Measurements from ENCODE around the gene DLGAP4. TPM values are rescaled to one million over a fixed set of nuclear protein-coding genes. Genes with fewer than 3 reads are reported as not detected.

The DLGAP4 gene
- total RNA-seq, 5 donors from 2014 or later (not counting 1 experiment from before 2014, with no cell fraction given), result 36.4 to 54.4 (median 43.9) TPM

DNA sequence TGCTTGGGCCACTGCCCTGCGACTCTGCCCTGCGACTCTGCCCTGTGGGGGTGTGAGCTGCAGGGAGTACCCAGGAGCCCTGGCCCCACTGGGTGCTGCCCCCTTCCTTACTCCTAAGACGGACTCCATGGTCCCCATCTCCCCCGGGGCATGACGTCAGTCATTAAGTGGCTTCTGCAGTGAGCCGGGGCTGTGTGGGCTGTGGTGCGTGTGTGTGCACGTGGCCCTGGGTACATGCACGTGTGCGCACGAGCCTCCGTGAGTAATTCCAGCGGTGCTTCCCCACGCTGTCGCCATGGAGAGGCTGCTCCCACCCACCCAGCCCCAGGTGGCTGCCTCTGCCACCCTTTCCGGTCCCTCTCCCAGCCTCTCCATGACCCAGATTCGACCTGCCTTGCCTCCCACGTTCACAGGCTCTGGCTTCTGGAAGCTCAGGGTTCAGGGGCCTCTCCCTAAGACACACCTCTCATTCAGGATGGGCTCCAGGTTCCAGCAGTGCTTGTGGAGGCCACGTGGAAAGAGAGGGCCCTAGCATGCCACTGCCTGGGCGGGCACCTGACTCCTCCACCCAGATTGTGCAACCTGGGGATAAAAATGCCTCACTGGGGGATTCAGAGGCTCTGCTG lies 88.3 kb downstream of the DLGAP4 start:
- H3K9me3 Mint-ChIP-seq, result no peaks in the 10 kb centered on the region

DNA sequence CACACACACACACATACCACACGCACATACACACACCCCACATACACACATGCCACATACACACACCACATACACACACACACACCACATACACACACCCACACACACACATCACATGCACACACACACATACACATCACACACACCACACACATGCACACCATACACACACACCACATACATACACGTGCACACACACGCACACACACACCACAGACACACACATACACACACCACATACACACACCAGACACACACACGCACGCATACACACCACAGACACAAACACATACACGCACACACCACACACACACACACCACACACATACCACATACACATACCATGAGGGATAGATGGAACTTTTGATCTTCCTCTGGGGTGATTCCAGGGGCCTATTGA lies 90.2 kb downstream of the DLGAP4 start:
- POLR2A ChIA-PET, result interaction anchor here in 1 of 2 donors (0.6 kb wide), 1 partner anchor 750 kb away, joined by 7 read pairs; no protein-coding TSS in a partner anchor
- no peak for ATAC-seq (replicated peaks in 1 of 4)
- Histone ChIP-seq H3K9me3 (no peaks in the 10 kb centered on the region), H3K27me3 (replicated peaks in 1 of 2; ENCODE audit: control insufficient read depth in 2 of 2, extremely low read depth in 1 of 2, insufficient read depth in 2 of 2, low read length in 1 of 2) (peaks cover 0 to 41% of the 10 kb centered on the region in 2 experiments), H3K36me3 (ENCODE audit: control insufficient read depth in 2 of 2, extremely low read depth in 1 of 2, insufficient read depth in 1 of 2, low read length in 1 of 2) (no peaks in the 10 kb centered on the region), H3K4me3 (ENCODE audit: control insufficient read depth in 1 of 2, extremely low read depth in 1 of 2, low read length in 1 of 2) (no peak overlapping the region), H3K4me1 (ENCODE audit: control insufficient read depth in 1 of 2, extremely low read depth in 1 of 2, insufficient read depth in 2 of 2, low read length in 2 of 2) (peaks cover 0 to 2% of the 10 kb centered on the region in 2 experiments), H3K27ac (ENCODE audit: low read length) (no peak overlapping the region)
- H3K27me3 Mint-ChIP-seq, result peaks cover 21 to 22% of the 10 kb centered on the region in 2 donors
- CTCF ChIA-PET, result interaction anchor here in 1 of 2 donors (0.6 kb wide), 1 partner anchor 238 kb away, joined by 3 read pairs; no protein-coding TSS in a partner anchor
- peaks cover 0 to 6% (median 4%) of the 10 kb centered on the region in 3 donors for H3K4me1 Mint-ChIP-seq
- no peak overlapping the region for H3K27ac Mint-ChIP-seq
- no peaks in the 10 kb centered on the region for H3K36me3 Mint-ChIP-seq
- 98% methylated on average over 6 of the region's 6 CpGs for WGBS (ENCODE audit: insufficient coverage)
- H3K9me3 Mint-ChIP-seq, result no peaks in the 10 kb centered on the region
- DNase-seq, result no peak
- H3K4me3 Mint-ChIP-seq, result no peak overlapping the region

More for the DNA sequence above, 88.3 kb downstream of the DLGAP4 start:
- Mint-ChIP-seq H3K27ac (no peak overlapping the region), H3K4me3 (no peak overlapping the region), H3K27me3 (peaks cover 10 to 13% of the 10 kb centered on the region in 2 donors), H3K36me3 (no peaks in the 10 kb centered on the region), H3K4me1 (no peaks in the 10 kb centered on the region)
- peaks cover 0 to 40% of the 10 kb centered on the region in 2 experiments for H3K27me3 ChIP-seq (replicated peaks in 1 of 2; ENCODE audit: control insufficient read depth in 2 of 2, extremely low read depth in 1 of 2, insufficient read depth in 2 of 2, low read length in 1 of 2)
- no peak for DNase-seq
- ATAC-seq (replicated peaks in 1 of 4), result no peak
- no peaks in the 10 kb centered on the region for H3K4me1 ChIP-seq (ENCODE audit: control insufficient read depth in 1 of 2, extremely low read depth in 1 of 2, insufficient read depth in 2 of 2, low read length in 2 of 2)
- no peaks in the 10 kb centered on the region for H3K36me3 ChIP-seq (ENCODE audit: control insufficient read depth in 2 of 2, extremely low read depth in 1 of 2, insufficient read depth in 1 of 2, low read length in 1 of 2)
- no peak overlapping the region for H3K27ac ChIP-seq (ENCODE audit: low read length)
- CTCF ChIA-PET, result interaction anchor here in 1 of 2 donors (0.6 kb wide), 1 partner anchor 991 kb away, joined by 6 read pairs; no protein-coding TSS in a partner anchor
- no peaks in the 10 kb centered on the region for H3K9me3 ChIP-seq
- WGBS (ENCODE audit: insufficient coverage), result 79% methylated on average over 20 of the region's 20 CpGs
- POLR2A ChIA-PET, result no interaction called here
- H3K4me3 ChIP-seq (ENCODE audit: control insufficient read depth in 1 of 2, extremely low read depth in 1 of 2, low read length in 1 of 2), result no peak overlapping the region

DNA sequence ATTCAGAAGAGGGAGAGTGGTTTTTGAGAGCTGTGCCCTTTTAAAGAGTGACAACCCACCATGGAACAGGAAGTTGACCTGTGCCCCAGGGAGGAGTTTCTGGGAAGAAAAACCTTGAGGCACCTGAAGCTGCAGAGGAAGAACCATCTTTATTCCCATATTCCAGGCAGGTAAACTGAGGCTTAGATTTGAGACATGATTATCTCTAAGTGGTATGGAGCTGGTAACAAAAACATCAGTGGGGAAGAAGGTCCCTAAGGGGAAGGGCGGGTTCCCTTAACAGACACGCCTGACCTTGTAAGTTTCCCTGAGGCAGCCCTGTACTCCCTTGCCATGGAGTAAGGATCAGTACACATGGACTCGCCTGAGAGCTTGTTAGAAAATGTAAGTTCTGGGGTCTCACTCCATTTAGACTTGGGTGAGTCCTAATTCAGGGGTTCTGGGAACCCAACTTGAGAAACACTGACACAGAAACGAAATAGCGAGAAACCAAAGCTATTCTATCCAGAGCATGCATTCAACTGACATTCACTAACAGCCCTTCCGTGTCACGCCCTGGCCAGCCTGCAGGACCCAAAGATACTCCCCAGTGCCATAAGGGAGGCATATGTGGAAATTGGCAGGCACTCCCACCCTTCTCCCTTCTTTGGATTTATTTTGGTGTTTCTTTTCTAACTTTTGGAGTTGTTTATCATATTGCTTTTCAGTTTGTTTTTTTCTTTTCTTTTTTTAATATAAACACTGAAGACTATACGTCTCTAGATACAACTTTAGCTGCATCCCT lies 90.9 kb downstream of the DLGAP4 start:
- POLR2A ChIA-PET, result interaction anchor here in 1 of 2 donors (0.6 kb wide), 1 partner anchor 751 kb away, joined by 7 read pairs; no protein-coding TSS in a partner anchor

DNA sequence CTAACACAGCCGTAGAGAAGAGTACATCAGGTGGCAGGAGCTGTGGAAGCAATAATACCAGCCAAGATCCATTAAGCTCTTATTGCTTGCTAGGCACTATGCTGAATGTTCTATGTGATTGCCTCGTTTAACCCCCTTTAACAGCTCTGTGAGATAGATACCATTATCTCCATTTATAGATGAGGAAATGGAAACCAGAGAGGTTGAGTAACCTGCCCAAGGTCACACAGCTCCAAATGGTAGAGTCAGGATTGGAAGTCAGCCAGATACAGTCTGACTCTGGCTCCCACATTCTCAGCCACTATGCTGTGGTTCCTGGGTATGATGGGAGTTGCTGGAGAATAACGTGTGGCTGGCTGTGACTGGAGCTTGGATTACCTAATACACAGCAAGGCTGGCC lies 92.4 kb downstream of the DLGAP4 start:
- Histone ChIP-seq H3K4me3 (ENCODE audit: control insufficient read depth in 1 of 2, extremely low read depth in 1 of 2, low read length in 1 of 2) (no peak overlapping the region), H3K27me3 (replicated peaks in 1 of 2; ENCODE audit: control insufficient read depth in 2 of 2, extremely low read depth in 1 of 2, insufficient read depth in 2 of 2, low read length in 1 of 2) (peaks cover 0 to 40% of the 10 kb centered on the region in 2 experiments), H3K27ac (ENCODE audit: low read length) (no peak overlapping the region), H3K4me1 (ENCODE audit: control insufficient read depth in 1 of 2, extremely low read depth in 1 of 2, insufficient read depth in 2 of 2, low read length in 2 of 2) (peaks cover 0 to 2% of the 10 kb centered on the region in 2 experiments), H3K36me3 (ENCODE audit: control insufficient read depth in 2 of 2, extremely low read depth in 1 of 2, insufficient read depth in 1 of 2, low read length in 1 of 2) (no peaks in the 10 kb centered on the region), H3K9me3 (no peaks in the 10 kb centered on the region)
- ATAC-seq (replicated peaks in 1 of 4) (no peak), DNase-seq (no peak)
- POLR2A ChIA-PET, result no interaction called here
- Mint-ChIP-seq H3K36me3 (no peaks in the 10 kb centered on the region), H3K27ac (no peak overlapping the region), H3K27me3 (peaks cover 27 to 40% of the 10 kb centered on the region in 2 donors), H3K9me3 (peaks cover 0 to 6% (median 3%) of the 10 kb centered on the region in 3 donors), H3K4me1 (peaks cover 0 to 6% (median 4%) of the 10 kb centered on the region in 3 donors), H3K4me3 (no peak overlapping the region)
- CTCF ChIA-PET, result no interaction called here
- no CpG with 5 or more reads among the region's 3 CpGs for WGBS (ENCODE audit: insufficient coverage)

More for the DNA sequence above, 90.9 kb downstream of the DLGAP4 start:
- Mint-ChIP-seq H3K4me1 (peaks cover 0 to 6% (median 4%) of the 10 kb centered on the region in 3 donors), H3K36me3 (no peaks in the 10 kb centered on the region), H3K4me3 (no peak overlapping the region), H3K9me3 (no peaks in the 10 kb centered on the region), H3K27ac (no peak overlapping the region), H3K27me3 (peaks cover 23 to 28% of the 10 kb centered on the region in 2 donors)
- H3K9me3 ChIP-seq, result no peaks in the 10 kb centered on the region
- H3K36me3 ChIP-seq (ENCODE audit: control insufficient read depth in 2 of 2, extremely low read depth in 1 of 2, insufficient read depth in 1 of 2, low read length in 1 of 2), result no peaks in the 10 kb centered on the region
- DNase-seq (no peak), ATAC-seq (replicated peaks in 1 of 4) (no peak)
- WGBS (ENCODE audit: insufficient coverage), result 67% methylated on average over 3 of the region's 8 CpGs
- H3K4me1 ChIP-seq (ENCODE audit: control insufficient read depth in 1 of 2, extremely low read depth in 1 of 2, insufficient read depth in 2 of 2, low read length in 2 of 2), result peaks cover 0 to 2% of the 10 kb centered on the region in 2 experiments
- CTCF ChIA-PET, result interaction anchor here in 1 of 2 donors (0.6 kb wide), 1 partner anchor 239 kb away, joined by 3 read pairs; no protein-coding TSS in a partner anchor
- H3K27me3 ChIP-seq (replicated peaks in 1 of 2; ENCODE audit: control insufficient read depth in 2 of 2, extremely low read depth in 1 of 2, insufficient read depth in 2 of 2, low read length in 1 of 2), result peaks cover 0 to 42% of the 10 kb centered on the region in 2 experiments
- H3K27ac ChIP-seq (ENCODE audit: low read length), result no peak overlapping the region
- H3K4me3 ChIP-seq (ENCODE audit: control insufficient read depth in 1 of 2, extremely low read depth in 1 of 2, low read length in 1 of 2), result no peak overlapping the region

DNA sequence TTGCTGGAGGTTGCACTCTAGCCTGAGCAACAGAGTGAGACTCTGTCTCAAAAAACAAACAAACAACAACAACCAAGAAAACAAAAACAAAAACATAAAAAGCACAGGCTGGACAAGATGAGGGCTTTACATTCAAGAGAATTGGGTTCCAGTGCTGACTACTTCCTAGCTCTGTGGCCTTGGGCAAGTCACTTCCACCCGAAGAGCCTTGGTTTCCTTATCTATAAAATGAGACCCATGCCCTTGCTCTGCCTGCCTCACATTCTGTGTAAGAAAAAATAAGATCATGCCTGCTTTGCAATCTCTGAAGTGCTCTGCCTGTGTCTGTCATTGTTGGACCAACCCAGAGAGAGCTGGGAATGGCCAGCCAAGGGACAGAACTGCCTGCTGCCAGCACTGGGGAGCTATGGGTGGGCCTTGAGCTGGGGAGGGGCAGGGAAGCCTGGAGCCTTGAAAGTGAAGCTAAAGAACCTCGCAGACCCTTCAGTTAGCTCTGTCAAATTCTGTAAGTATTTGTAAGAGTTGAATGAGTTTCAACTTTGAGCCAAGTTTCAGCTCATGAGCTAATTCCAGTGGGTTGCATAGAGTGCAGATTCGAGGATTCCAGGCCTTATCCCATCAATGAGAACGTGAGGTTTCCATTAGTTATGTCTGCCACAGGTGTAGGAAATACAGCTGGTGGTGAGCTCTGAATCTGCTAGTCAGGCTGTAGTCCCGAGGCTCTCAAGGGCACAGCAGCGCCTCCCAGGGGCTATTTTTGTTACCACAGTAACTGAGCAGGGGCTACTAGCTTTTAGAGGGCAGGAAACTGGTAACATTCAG lies 93.2 kb downstream of the DLGAP4 start:
- H3K27me3 Mint-ChIP-seq, result peaks cover 27 to 49% of the 10 kb centered on the region in 2 donors

More for the DNA sequence above, 93.2 kb downstream of the DLGAP4 start:
- ChIA-PET POLR2A (no interaction called here), CTCF (interaction anchor here in 1 of 2 donors (0.9 to 1.1 kb wide), 2 partner anchors 179 to 197 kb away, joined by 3 read pairs; no protein-coding TSS in a partner anchor)
- H3K4me3 Mint-ChIP-seq, result no peak overlapping the region
- H3K4me1 ChIP-seq (ENCODE audit: control insufficient read depth in 1 of 2, extremely low read depth in 1 of 2, insufficient read depth in 2 of 2, low read length in 2 of 2), result peaks cover 0 to 2% of the 10 kb centered on the region in 2 experiments
- H3K36me3 ChIP-seq (ENCODE audit: control insufficient read depth in 2 of 2, extremely low read depth in 1 of 2, insufficient read depth in 1 of 2, low read length in 1 of 2), result no peaks in the 10 kb centered on the region
- H3K27ac ChIP-seq (ENCODE audit: low read length), result no peak overlapping the region
- WGBS (ENCODE audit: insufficient coverage), result 31% methylated on average over 5 of the region's 6 CpGs
- H3K4me3 ChIP-seq (ENCODE audit: control insufficient read depth in 1 of 2, extremely low read depth in 1 of 2, low read length in 1 of 2), result no peak overlapping the region
- ATAC-seq (replicated peaks in 1 of 4) (peak in 3 of 4 experiments; percentile 37 to 65 (median 45)), DNase-seq (peak in 29 of 35 experiments; percentile 5 to 41 (median 17))
- peaks cover 0 to 6% (median 3%) of the 10 kb centered on the region in 3 donors for H3K9me3 Mint-ChIP-seq
- peaks cover 0 to 39% of the 10 kb centered on the region in 2 experiments for H3K27me3 ChIP-seq (replicated peaks in 1 of 2; ENCODE audit: control insufficient read depth in 2 of 2, extremely low read depth in 1 of 2, insufficient read depth in 2 of 2, low read length in 1 of 2)
- no peak overlapping the region for H3K27ac Mint-ChIP-seq
- H3K9me3 ChIP-seq, result no peaks in the 10 kb centered on the region
- no peaks in the 10 kb centered on the region for H3K36me3 Mint-ChIP-seq
- H3K4me1 Mint-ChIP-seq, result peaks cover 0 to 6% (median 4%) of the 10 kb centered on the region in 3 donors
